GM19035 (cell line): Measurements from ENCODE around the gene GPR89B.
"Not testable (repeated sequence)": the region's sequence is repeated elsewhere in the genome, so short reads cannot be mapped to it uniquely, and the experiment has no call there.

Source experiments
- ATAC-seq: cut with Tn5 transposase; IDR thresholded peaks from one replicate; pipeline ENCODE4 v1.9.1; 2021; ENCODE audit not compliant: unreplicated experiment

GPR89B gene

DNA sequence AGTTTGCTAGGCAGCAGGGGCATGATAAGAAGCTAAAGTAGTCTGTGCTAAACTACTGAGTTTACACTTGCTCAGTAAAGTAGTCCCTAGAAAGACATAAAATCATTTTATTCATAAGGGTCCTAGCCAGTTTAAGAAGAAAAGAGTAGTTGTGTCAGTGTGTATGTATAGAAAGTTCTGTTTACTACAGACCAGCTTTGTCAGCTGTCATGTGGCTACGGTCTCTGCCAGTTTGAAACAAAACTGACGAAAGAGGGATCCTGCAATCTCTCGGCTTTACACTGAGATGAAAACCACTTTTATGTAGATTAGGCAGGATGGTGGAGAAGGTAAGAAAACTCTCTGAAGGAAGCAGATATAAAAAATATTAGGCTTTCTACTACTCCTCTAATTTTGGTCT lies 7.1 kb downstream of the GPR89B start:
- ATAC-seq: not testable (repeated sequence)

DNA sequence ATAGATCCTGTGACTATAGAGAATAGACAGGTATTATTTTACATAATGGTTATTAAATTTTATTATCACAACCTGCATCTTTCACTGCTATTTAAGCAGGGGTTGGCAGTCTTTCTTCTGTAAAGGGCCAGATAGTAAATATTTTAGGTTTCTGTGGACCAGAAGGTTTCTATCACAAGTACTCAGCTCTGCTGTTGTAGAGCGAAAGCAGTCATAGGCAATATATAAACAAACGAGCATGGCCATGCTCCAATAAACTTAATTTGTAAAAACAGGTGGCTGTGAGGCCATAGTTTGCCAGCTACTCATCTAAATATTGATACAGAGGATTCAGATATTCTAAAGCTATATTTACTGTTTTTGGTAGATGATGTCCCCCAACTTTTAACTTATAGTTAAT lies 12.2 kb downstream of the GPR89B start:
- not testable (repeated sequence) for ATAC-seq

DNA sequence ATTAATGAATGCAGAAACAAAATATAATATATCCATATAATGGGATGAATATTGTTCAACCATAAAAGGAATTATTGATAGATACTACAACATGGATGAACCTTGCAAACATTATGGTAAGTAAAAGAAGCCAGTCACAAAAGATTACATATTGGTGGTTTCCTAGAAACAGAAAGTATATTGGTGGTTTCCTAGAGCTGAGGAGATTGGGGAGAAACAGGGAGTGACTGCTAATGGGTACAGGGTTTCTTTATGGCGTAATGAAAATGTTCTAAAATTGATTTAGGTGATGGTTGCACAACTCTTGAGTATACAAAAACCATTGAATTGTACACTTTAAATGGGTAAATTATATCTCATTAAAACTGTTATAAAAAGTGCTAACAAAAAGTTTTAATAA lies 14.3 kb downstream of the GPR89B start:
- not testable (repeated sequence) for ATAC-seq

DNA sequence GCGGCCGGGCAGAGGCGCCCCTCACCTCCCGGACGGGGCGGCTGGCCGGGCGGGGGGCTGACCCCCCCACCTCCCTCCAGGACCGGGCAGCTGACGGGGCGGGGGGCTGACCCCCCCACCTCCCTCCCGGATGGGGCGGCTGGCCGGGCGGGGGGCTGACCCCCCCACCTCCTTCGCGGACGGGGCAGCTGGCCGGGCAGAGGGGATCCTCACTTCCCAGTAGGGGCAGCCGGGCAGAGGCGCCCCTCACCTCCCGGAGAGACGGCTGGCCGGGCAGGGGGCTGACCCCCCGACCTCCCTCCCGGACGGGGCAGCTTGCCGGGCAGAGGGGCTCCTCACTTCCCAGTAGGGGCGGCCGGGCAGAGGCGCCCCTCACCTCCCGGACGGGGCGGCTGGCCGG lies 21.3 kb downstream of the GPR89B start:
- ATAC-seq: not testable (repeated sequence)

DNA sequence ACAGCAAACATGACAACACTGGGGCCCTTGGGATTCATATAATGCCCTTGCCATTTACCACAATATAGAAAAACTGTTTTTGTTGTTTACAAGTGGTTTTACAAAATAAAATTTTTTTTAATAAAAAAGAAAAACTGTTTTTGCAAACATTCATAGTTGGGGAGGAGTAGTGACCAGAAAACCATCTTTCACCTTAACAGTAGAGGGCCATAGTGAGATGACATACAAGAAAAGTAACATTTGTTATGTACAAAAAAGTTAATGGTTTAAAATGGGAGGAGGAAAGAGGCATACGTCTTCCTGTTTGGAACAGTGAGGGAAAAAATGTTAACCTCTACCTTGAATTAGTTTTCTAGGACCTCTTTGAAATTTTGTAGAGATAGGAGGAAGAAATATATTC lies 30.7 kb downstream of the GPR89B start:
- ATAC-seq: not testable (repeated sequence)

DNA sequence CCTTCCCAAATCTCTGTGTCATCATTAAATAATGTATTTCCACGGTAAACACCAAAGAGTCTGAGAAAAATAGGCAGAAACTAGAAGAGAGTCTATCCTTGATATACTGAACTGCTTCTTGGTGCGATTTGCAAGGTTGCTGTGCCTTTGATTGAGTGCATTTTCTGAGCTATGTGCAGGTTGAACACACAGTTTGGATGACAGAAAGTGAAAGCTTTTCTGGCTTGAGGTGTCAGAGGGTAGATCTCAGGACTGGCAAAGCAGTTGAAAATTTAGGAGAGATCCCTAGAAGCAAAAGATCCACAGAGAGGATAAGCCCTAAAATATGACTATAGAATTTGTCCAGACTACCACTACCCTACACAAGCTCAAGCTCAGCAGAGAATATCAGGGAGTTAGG lies 31.5 kb downstream of the GPR89B start:
- not testable (repeated sequence) for ATAC-seq

DNA sequence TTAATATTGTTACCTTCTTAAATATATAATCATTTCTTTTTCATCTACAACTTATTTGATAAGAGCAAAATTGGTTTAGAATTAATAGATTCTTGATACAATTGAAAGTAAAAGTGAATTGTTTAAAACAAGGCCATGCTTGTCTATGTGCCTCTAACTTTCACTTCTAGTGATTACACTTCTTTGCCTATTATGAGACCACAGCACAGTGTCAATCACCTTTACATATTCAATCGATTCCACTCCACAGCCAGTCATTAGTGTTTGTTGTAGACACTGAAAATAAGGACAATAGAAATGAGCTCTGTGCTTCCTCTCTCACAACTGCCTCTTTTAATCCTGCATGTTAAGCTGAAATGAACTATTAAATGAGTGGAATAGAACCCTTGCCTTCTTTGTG lies 36.4 kb downstream of the GPR89B start:
- ATAC-seq: not testable (repeated sequence)

DNA sequence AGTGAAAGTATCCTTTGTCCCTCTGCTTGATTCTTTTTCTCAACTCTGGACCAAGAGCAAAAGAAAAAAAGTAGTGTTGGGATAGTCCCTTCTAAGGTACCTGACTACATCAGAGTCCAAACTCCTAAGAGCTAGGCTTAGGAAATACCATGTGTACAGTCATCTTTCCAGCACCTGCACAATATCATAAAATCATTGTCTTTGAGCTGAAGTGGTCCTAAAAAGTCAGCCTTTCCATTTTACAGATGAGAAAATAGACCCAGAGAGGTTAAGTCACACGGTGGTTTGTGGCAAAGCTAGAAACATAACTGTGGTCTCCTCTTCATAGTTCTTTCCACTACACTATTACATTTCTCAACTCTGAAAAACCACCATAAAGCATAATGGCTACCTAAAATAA lies 38.4 kb downstream of the GPR89B start:
- ATAC-seq: not testable (repeated sequence)

DNA sequence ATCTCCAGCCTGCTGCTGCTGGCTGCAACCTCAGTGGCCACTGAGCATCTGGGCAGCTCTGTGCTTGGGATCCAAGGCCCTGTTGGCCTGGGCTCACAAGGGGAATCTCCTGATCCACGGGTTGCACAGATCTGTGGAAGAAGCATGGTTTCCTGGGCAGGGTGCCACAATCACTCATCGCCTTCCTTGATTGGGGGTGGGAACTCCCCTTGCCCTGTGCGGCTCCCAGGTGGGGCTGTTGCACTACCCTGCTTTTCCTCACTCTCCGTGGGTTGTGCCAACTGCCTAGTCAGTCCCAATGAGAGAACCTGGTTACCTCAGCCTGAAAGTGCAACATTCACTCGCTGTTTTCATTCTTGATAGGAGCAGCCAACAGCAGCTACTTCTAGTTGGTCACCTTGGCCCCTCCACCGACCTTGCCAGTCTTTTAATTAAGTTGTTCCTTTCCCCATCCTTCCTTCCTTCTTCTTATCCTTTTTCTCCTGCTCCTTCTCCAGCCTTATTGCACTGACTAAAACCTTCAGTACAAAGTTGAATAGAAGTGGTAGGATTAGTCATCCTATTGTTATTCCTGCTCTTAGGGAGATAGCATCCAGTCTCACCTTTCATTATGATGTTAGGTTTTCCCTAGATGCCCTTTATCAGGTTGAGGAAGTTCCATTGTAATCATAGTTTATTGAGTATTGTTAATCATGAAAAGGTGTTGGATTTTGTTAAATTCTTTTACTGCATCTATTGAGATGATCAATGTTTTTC lies 50.9 kb downstream of the GPR89B start:
- ATAC-seq: not testable (repeated sequence)

DNA sequence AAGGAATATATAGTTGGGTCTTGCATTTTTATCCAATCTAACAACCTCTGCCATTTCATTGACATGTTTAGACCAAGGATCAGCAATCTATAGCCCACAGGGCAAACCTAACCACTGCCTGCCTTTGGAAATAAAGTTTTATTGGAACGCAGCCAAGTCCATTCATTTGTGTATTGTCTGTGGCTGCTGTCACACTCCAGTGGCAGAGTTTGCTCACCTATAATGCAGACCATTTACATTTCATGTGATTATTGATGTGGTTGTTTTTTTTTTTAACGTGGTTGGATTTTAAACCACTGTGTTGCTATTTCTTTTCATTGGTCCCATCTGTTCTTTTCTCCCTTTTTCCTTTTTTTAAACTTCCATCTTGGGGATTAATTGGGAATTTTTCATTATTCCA lies 57.2 kb downstream of the GPR89B start:
- not testable (repeated sequence) for ATAC-seq

DNA sequence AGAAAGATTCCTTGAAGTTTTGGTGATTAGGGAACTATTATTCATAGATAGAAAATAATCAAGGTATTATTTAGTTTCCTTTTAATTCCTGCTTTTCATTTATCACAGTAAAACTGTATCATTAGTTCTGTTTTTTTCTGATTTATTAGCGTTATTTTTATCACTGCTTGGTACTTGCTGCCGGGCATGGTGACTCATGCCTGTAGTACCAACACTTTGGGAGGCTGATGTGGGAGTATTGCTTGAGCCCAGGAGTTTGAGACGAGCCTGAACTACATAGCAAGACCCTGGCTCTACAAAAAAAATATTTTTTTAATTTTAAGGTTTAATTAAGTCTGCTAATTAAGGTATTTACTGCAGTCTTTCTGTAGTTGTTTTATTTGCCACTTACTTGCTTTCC lies 59.7 kb downstream of the GPR89B start:
- ATAC-seq: not testable (repeated sequence)

DNA sequence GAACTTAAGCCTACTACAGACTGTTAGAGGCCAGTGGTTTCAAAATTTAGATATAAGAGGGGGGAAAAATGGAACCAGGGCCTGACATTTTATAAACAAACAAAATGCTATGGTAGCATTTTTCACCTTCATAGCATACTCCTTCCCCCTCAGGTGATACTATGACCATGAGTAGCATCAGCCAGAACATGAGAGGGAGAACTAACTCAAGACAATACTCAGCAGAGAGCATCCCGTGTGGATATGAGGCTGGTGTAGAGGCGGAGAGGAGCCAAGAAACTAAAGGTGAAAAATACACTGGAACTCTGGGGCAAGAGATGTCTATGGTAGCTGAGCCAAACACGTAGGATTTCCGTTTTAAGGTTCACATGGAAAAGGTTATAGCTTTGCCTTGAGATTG lies 64.7 kb downstream of the GPR89B start:
- not testable (repeated sequence) for ATAC-seq

DNA sequence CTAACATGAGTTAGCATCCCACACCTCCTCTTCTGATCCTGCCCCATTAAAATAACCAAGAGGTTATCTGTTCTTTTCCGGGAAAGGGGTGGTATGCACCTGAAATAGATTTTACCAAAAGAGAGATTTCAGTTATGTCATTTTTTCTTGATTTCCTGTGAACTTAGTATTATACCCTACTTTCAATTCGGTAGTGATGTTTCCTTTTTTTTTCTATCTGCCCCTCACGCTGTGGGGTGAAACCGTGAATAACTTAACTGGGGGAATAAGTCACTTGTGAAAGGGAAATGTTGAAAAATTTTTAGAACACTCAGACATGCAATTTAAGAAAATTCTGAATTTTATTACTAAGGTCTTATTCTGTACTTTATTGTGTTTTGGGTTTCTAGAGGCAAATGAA lies 65.2 kb downstream of the GPR89B start:
- not testable (repeated sequence) for ATAC-seq

DNA sequence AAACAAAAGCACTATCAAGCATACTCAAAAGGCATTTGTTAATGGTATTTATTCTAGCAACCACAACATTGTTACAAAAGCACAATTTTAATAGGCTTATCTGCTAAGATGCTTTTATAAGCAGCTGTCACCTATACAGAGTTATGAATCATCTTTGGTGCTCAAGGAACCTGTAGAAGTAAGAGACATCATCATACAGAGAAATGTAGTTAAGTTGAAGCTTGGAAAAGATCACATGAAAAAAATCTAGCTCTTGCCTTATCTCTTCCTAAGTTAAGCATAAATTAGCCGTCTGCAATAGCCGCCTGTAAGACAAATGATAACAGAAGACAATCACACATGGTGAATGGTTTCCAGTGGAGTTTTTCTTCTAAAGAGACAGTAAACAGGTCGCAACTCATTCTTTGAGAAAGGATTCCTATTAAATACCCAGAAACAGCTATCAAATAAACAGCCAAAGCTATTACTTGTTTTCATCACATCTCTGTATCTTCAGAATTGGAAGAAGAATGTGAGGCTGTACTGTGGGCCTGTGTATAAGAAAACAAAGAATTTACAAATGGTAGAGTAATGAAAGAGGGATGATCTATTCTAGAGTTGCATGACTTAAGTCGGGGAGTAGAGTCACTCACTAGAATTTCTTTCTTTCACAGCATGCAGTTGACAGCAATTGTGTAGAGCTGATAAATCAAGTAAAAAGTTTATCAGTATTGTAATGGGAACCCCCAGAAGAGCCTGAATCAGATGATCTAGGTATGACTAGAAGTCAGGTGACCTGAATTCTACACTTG lies 65.8 kb downstream of the GPR89B start:
- ATAC-seq: not testable (repeated sequence)

DNA sequence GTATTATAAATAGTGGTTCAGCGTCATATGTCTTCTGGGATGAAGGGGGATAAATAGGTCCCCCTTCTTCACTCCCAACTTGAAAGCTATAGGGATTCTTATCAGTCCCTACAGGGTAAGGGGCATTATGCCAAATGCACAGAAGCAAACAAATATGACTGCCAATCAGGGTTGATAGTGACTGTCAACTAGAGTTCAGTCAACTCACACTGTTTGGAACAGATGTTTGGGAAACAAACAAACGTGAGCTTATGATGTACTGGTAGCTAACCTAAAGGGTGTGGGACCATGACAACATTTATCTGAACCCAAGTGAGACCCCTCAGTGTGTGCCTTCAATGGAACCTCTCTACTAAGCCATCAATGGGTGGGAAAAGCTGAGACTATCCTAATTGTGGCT lies 67.9 kb downstream of the GPR89B start:
- ATAC-seq: not testable (repeated sequence)

DNA sequence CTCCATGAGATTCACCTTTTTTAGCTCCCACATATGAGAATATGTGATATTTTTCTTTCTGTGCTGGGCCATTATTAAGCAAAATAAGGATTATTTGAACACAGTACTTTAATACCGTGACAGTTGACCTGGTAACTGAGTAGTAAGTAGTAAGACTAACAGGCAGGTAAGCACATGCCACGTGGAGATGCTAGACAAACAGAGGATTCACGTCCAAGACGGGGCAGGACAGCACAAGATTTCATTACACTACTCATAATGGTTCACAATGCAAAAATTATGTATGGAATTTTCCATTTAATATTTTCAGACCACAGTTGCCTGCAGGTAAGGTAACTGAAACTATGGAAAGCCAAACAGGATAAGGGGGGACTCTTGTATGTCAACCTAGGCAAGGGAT lies 79.5 kb downstream of the GPR89B start:
- ATAC-seq: not testable (repeated sequence)

DNA sequence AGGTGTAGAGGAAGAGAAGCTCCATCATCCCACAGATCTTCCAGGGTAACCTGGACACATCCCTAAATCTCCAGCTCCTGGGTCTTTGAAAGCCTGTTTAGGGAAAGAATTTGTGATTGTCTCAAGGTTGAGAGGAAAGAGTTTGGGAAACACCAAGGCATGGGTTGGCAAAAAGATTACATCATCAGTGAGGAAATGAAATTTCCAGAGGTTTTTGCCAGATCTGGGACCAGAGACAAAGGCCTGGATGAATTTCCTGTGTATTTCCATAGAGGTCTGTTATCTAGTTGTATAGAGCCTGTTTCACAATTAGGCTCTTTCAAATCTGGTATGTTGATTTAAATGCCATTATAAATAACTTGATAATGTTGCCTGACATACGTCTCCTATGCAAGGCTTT lies 82.3 kb downstream of the GPR89B start:
- ATAC-seq: no peak

DNA sequence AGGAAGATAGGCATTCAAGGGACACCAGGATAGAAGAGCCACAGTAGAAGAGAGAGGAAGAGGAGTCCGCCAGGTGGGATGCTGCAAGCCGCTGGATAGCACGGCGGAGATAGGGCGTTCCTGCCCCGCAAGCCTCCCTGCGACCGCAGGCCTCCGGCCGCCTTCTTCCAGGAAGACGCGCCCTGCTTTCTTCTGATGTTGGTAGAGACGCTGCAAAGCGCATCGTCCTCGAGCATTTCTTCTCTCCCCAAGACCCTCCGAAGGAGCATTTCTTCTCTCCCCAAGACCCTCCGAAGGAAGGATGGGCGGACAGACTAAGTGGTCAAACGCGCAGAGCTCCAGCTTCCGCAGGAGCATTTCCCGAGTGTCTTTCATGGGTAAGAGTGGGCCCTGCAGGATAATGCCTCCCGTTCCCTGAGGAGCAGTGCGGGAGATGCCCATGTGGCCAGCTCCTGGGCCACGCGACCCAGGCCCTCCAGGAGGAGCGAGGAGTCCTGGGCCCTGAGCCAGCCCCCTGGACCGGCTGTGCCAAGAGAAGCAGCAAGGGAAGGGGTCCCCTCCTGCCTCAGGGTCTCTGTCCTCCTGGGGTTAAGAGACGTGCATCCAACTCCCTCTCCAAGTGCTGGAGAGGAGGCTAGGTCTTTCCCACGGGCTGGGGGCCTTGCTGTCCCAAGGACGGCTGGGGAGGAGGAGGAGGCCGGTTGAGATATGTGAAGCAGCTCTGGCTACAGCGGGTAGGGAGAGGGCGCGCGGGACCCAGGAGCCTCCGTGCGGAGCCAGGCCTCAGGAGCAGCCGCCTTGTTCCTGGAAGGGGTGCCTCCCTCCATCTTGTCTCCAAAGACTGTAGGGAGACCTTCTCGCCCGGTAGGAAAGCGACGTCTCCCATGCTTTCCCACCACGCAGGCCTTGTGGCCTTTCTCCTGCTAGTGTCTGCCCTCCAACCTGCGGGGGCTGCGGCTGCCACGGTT lies 85.2 kb downstream of the GPR89B start:
- ATAC-seq: not testable (repeated sequence)

DNA sequence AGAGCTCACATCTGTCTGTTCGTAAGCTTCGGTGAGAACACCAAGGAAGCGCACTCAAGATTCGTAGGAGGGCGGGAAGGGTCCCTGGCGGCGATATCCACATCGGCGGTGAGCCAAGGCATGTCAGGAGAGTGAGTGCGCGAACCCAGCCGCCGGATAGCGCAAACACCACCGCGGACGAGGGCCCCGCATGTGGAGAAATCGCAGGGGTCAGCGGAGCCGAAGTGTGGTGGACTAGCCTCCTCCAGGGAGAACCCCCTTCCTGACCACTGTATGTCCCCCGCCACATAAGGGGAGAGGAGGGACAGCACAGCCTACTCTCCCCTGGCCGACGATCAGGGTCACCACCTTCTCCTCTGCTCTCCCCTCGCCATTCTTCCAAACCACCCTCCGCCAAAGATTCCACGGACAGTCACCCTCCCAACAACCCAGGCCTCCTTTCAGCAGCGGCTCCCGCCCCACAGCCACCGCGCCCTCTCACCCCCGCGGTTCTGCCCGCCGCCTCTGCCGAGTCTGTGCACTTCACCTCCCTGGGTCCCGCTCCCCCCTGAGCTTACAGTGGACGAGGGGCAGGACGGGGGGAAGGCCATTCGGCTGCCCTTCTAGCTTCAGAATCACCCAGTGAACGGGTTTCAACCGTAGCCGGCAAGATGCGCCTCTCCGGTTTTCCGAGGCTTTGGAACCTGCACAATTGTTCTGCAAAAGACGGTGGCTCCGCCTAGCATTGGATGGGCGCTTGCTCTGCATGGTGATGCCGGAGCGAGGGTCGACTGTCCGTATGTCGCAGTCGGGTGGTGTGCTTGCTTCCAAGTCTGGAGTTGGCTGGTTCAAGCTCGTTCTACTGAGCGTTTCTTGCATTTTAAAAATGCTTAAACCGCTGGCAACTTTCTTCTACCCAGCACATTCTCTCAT lies 86.3 kb downstream of the GPR89B start:
- not testable (repeated sequence) for ATAC-seq

DNA sequence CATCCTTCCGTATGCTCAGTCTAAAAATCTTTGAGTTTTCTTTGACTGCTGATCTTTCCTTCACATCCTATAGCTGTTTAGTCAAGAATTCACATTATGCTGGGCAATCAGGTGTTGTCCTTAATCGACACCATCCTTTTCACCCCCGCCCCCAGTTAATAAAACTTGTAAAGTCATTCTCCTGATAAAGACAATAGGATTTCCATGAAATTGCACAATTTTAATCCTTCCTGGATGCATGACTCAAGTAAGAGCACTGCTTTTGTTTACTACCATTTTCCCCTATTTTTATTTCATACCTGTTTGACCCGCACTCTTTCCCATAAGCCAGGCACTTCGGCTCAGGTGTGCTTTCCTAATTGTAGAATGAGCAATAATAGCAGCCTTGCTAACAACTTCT lies 96.7 kb downstream of the GPR89B start:
- not testable (repeated sequence) for ATAC-seq
